A673 (cell line): ENCODE data around the gene NT5C2.

Experiments used
- CTCF ChIP-seq: fragments of 300-800, 200-600 bp; sonication (generic); conservative IDR thresholded peaks from 2 replicates; pipeline ENCODE4 v1.5.1; 2017; ENCODE audit warnings: low read depth, mild to moderate bottlenecking, antibody characterized with exemption, low read length, moderate library complexity, mixed read lengths
- EZH2 ChIP-seq: fragments of 200-600 bp; sonication (generic); IDR thresholded peaks from 2 replicates; pipeline ENCODE4 v1.6.1; 2017; ENCODE audit warnings: borderline replicate concordance, low read depth, mild to moderate bottlenecking, mixed read lengths, antibody characterized with exemption, low read length; ENCODE audit not compliant: poor library complexity, severe bottlenecking

DNA sequence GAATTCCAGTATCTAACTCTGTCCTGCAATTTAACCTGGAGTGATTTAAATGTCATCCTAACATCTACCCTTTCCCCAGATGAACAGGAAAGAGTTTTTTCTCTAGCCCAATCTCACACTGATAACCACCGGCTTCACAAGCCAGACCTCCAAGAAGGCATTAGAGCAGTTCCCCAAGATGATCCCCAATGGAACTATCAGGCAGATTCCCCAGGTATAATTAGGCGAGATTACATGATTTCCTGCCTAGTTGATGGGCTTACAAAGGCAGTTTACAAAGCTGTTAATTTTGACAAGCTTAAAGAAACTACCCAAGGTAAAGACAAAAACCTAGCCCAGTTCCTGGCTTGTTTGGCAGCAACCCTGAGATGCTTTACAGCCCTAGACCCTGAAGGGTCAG is 14.1 kb upstream of the NT5C2 start:
- TF ChIP-seq CTCF (no peak), EZH2 (no peak)
